IMR-90 (cell line): ENCODE data around the gene PRM3. TPM values are rescaled to one million over a fixed set of nuclear protein-coding genes. Genes with fewer than 3 reads are reported as not detected.

Experiments used
- ATAC-seq: fragments of 200-7000 bp; cut with Tn5 transposase; 2 replicates; pipeline ENCODE4 v1.9.1; 2020; ENCODE audit warnings: low read depth, mild to moderate bottlenecking, moderate library complexity
- BruUV-seq: library from RNA; stranded (reverse); fragments of 400-500 nt; replicated peaks from 2 replicates; lab custom pipeline; 2021; lab: Mats Ljungman, UMichigan
- CTCF ChIA-PET: fragments of 300-600 bp; formaldehyde crosslinking; extraction: SDS; loops from one replicate; lab custom pipeline; 2021; ENCODE audit warnings: antibody characterized with exemption; lab: Yijun Ruan, JAX
- POLR2A ChIA-PET: fragments of 300-600 bp; sonication (Branson Sonifier 250); formaldehyde crosslinking; loops from one replicate; lab custom pipeline; 2022; ENCODE audit warnings: antibody characterized with exemption; ENCODE audit not compliant: unreplicated experiment; lab: Charles Lee
- DNase-seq: peaks from one replicate; pipeline ENCODE4 v3.0.0; 2013
- H2AFZ ChIP-seq: replicated peaks from 2 replicates; pipeline ENCODE3; 2013; ENCODE audit warnings: low read length, mild to moderate bottlenecking; ENCODE audit not compliant: poor library complexity
- H2AK5ac ChIP-seq: 2 replicates; pipeline ENCODE4 v1.6.1; 2013; ENCODE audit warnings: low read depth, low read length, inconsistent platforms
- H2AK9ac ChIP-seq: replicated peaks from 2 replicates; pipeline ENCODE3; 2013; ENCODE audit warnings: mild to moderate bottlenecking, low read depth, low read length, moderate library complexity; ENCODE audit not compliant: poor library complexity
- H2BK120ac ChIP-seq: 2 replicates; pipeline ENCODE4 v1.6.1; 2013; ENCODE audit warnings: low read depth, low read length, inconsistent platforms
- H2BK15ac ChIP-seq: 3 replicates; pipeline ENCODE4 v1.6.1; 2013; ENCODE audit warnings: low read depth, low read length, inconsistent platforms
- H2BK20ac ChIP-seq: 2 replicates; pipeline ENCODE4 v1.6.1; 2013; ENCODE audit warnings: low read depth, mild to moderate bottlenecking, inconsistent platforms, low read length, moderate library complexity
- H2BK5ac ChIP-seq: 2 replicates; pipeline ENCODE4 v1.6.1; 2013; ENCODE audit warnings: mild to moderate bottlenecking, low read depth, low read length, inconsistent platforms; ENCODE audit not compliant: poor library complexity, severe bottlenecking
- H3K14ac ChIP-seq: replicated peaks from 2 replicates; pipeline ENCODE4 v1.6.1; 2013; ENCODE audit warnings: low read depth, low read length, inconsistent platforms
- H3K18ac ChIP-seq: 2 replicates; pipeline ENCODE4 v1.6.1; 2013; ENCODE audit warnings: low read depth, low read length, control low read depth
- H3K23ac ChIP-seq: 2 replicates; pipeline ENCODE4 v1.6.1; 2013; ENCODE audit warnings: low read depth, low read length, inconsistent platforms
- H3K27ac ChIP-seq: 2 replicates; pipeline ENCODE4 v1.5.1; 2013; ENCODE audit warnings: mild to moderate bottlenecking, control low read depth, low read length; ENCODE audit not compliant: insufficient read depth
- H3K27me3 ChIP-seq: 2 replicates; pipeline ENCODE4 v1.6.1; 2013; ENCODE audit warnings: low read length; ENCODE audit not compliant: control insufficient read depth, insufficient read depth
- H3K36me3 ChIP-seq: 2 replicates; pipeline ENCODE4 v1.6.1; 2013; ENCODE audit warnings: low read length, mixed read lengths; ENCODE audit not compliant: control insufficient read depth, insufficient read depth
- H3K4ac ChIP-seq: 2 replicates; pipeline ENCODE4 v1.6.1; 2013; ENCODE audit warnings: low read depth, low read length, inconsistent platforms
- H3K4me1 ChIP-seq: 2 replicates; pipeline ENCODE4 v1.6.1; 2013; ENCODE audit warnings: low read length, mixed read lengths; ENCODE audit not compliant: control insufficient read depth, insufficient read depth
- H3K4me2 ChIP-seq: 2 replicates; pipeline ENCODE4 v1.6.1; 2013; ENCODE audit warnings: low read depth, mild to moderate bottlenecking, control low read depth, low read length, moderate library complexity
- H3K4me3 ChIP-seq: 2 replicates; pipeline ENCODE4 v1.5.1; 2013; ENCODE audit warnings: low read depth, mild to moderate bottlenecking, control low read depth, low read length, moderate library complexity; ENCODE audit not compliant: insufficient read depth
- H3K56ac ChIP-seq: 2 replicates; pipeline ENCODE4 v1.6.1; 2013; ENCODE audit warnings: low read length, inconsistent platforms; ENCODE audit not compliant: insufficient read depth; ENCODE audit errors: extremely low read depth
- H3K79me1 ChIP-seq, 2 experiments: 2 replicates each; pipeline ENCODE4 v1.6.1; 2013; ENCODE audit warnings: low read length in 2 of 2, inconsistent platforms in 1 of 2, low read depth in 1 of 2
- H3K9ac ChIP-seq: 2 replicates; pipeline ENCODE4 v1.6.1; 2013; ENCODE audit warnings: low read depth, low read length, control low read depth
- H3K9me1 ChIP-seq: 2 replicates; pipeline ENCODE4 v1.6.1; 2013; ENCODE audit warnings: low read length, inconsistent platforms; ENCODE audit not compliant: insufficient read depth
- H3K9me3 ChIP-seq: 2 replicates; pipeline ENCODE4 v1.6.1; 2013; ENCODE audit warnings: low read length; ENCODE audit not compliant: control insufficient read depth, insufficient read depth
- H4K20me1 ChIP-seq: 2 replicates; pipeline ENCODE4 v1.6.1; 2013; ENCODE audit warnings: low read length, inconsistent platforms; ENCODE audit not compliant: insufficient read depth
- H4K5ac ChIP-seq: 2 replicates; pipeline ENCODE4 v1.6.1; 2013; ENCODE audit warnings: mild to moderate bottlenecking, low read depth, low read length, control low read depth
- H4K8ac ChIP-seq, 2 experiments: 2 replicates each; pipeline ENCODE4 v1.6.1; 2013; ENCODE audit warnings: low read depth in 2 of 2, low read length in 2 of 2, control low read depth in 1 of 2, inconsistent platforms in 1 of 2
- H4K91ac ChIP-seq: 2 replicates; pipeline ENCODE4 v1.6.1; 2013; ENCODE audit warnings: low read depth, low read length, inconsistent platforms; ENCODE audit not compliant: insufficient read depth
- BHLHE40 ChIP-seq: fragments of 150-350 bp; IDR thresholded peaks from 2 replicates; pipeline ENCODE4 v1.6.1; 2016; ENCODE audit warnings: mild to moderate bottlenecking, low read depth, low read length
- CEBPB ChIP-seq: IDR thresholded peaks from 2 replicates; pipeline ENCODE4 v1.6.1; 2012; ENCODE audit warnings: low read depth, low read length, improper control_type of control experiment
- CHD1 ChIP-seq: IDR thresholded peaks from 2 replicates; pipeline ENCODE4 v1.6.1; 2012; ENCODE audit warnings: low read depth, low read length, improper control_type of control experiment
- CTCF ChIP-seq: conservative IDR thresholded peaks from 2 replicates; pipeline ENCODE4 v1.5.1; 2012; ENCODE audit warnings: mild to moderate bottlenecking, low read depth, low read length, improper control_type of control experiment
- ELK1 ChIP-seq: fragments of 150-350 bp; IDR thresholded peaks from 2 replicates; pipeline ENCODE4 v1.6.1; 2016; ENCODE audit warnings: low read depth, mild to moderate bottlenecking, low read length, moderate library complexity, borderline replicate concordance
- FOS ChIP-seq: fragments of 150-350 bp; IDR thresholded peaks from 2 replicates; pipeline ENCODE4 v1.6.1; 2016; ENCODE audit warnings: low read depth, low read length
- MAFK ChIP-seq: IDR thresholded peaks from 2 replicates; pipeline ENCODE4 v1.6.1; 2012; ENCODE audit warnings: low read depth, low read length, improper control_type of control experiment
- MAZ ChIP-seq: IDR thresholded peaks from 2 replicates; pipeline ENCODE4 v1.6.1; 2012; ENCODE audit warnings: low read depth, mild to moderate bottlenecking, low read length, improper control_type of control experiment, moderate library complexity, borderline replicate concordance
- MXI1 ChIP-seq: IDR thresholded peaks from 2 replicates; pipeline ENCODE4 v1.6.1; 2012; ENCODE audit warnings: low read depth, mild to moderate bottlenecking, low read length, moderate library complexity, borderline replicate concordance
- NFE2L2 ChIP-seq: fragments of 150-350 bp; IDR thresholded peaks from 2 replicates; pipeline ENCODE4 v1.6.1; 2016; ENCODE audit warnings: low read depth, mild to moderate bottlenecking, low read length
- POLR2A ChIP-seq: IDR thresholded peaks from 2 replicates; pipeline ENCODE4 v1.6.1; 2012; ENCODE audit warnings: mild to moderate bottlenecking, low read depth, low read length
- RAD21 ChIP-seq: IDR thresholded peaks from 2 replicates; pipeline ENCODE4 v1.6.1; 2012; ENCODE audit warnings: low read length, improper control_type of control experiment
- RFX5 ChIP-seq: IDR thresholded peaks from 2 replicates; pipeline ENCODE4 v1.8.0; 2012; ENCODE audit warnings: low read depth, mild to moderate bottlenecking, low read length, moderate library complexity
- SMC3 ChIP-seq: fragments of 150-350 bp; IDR thresholded peaks from 2 replicates; pipeline ENCODE4 v1.6.1; 2016; ENCODE audit warnings: low read depth, mild to moderate bottlenecking, antibody characterized with exemption, low read length, moderate library complexity
- USF2 ChIP-seq: fragments of 150-350 bp; IDR thresholded peaks from 2 replicates; pipeline ENCODE4 v1.6.1; 2017; ENCODE audit warnings: mild to moderate bottlenecking, antibody characterized with exemption, low read length, low read depth
- WGBS, 2 experiments: methylation state at CpG; one replicate each; pipeline versions ENCODE4 v1.1.5 to v1.1.7; 2013; ENCODE audit warnings: missing lambda C conversion rate in 2 of 2; ENCODE audit not compliant: insufficient read length in 1 of 2; ENCODE audit errors: extremely low coverage in 2 of 2; 5-methylcytosine and 5-hydroxymethylcytosine counted together
- dilution Hi-C: fragments of 300-500 bp; cut with HindIII; formaldehyde crosslinking; loops from one replicate; pipeline ENCODE4 v1.14.3; 2018; ENCODE audit warnings: low sequenced_read_pairs; ENCODE audit not compliant: unreplicated experiment
- in situ Hi-C: fragments of 300-500 bp; cut with MboI; formaldehyde crosslinking; loops from 3 replicates; pipeline ENCODE4 v1.14.3; 2019; ENCODE audit warnings: low sequenced_read_pairs, inconsistent platforms, mixed read lengths
- intact Hi-C: fragments of 100-400 bp; cut with micrococcal nuclease; formaldehyde crosslinking; loops from 2 replicates; pipeline ENCODE4 v1.10.0; 2022
- polyA plus RNA-seq, 3 experiments: library from polyadenylated mRNA; depleted of rRNA; stranded (reverse); fragments of >200 nt; gene quantifications; 2 replicates each; pipeline ENCODE4 v1.2.3, GENCODE V29; 2012; ENCODE audit warnings: low replicate concordance in 1 of 3
- total RNA-seq: library from RNA; depleted of rRNA; stranded (reverse); fragments of >200 nt; gene quantifications from 2 replicates; pipeline ENCODE4 v1.2.3, GENCODE V29; 2012

Gene PRM3
- total and polyA plus RNA-seq, 2 of the 4 experiments (the other 2 are of a cell fraction) = not detected

- no TSS peak for BruUV-seq
- intact Hi-C loops = no loop called here
- no peaks in the 10 kb centered on the region for H4K20me1 ChIP-seq
- H3K36me3 ChIP-seq = no peaks in the 10 kb centered on the region
- H3K9ac ChIP-seq = no peak overlapping the region
- H3K4me2 ChIP-seq = no peak overlapping the region
- H3K79me1 ChIP-seq = no peaks in the 10 kb centered on the region
- H3K4me3 ChIP-seq = no peak overlapping the region
- H3K23ac ChIP-seq = no peak overlapping the region
- in situ Hi-C loops = no loop called here
- H2AFZ ChIP-seq = no peak overlapping the region
- CTCF ChIA-PET = interaction anchor here (1.6 kb wide), 1 partner anchor 20 kb away, joined by 3 read pairs; no protein-coding TSS in a partner anchor
- dilution Hi-C loops = no loop called here
- H2BK20ac ChIP-seq = no peak overlapping the region
- H4K91ac ChIP-seq = no peak overlapping the region
- H2BK120ac ChIP-seq = no peak overlapping the region
- 86% methylated on average over 2 of the region's 7 CpGs; no CpG with 5 or more reads in 1 of the 2 experiments for WGBS, 2 experiments
- DNase-seq = no peak
- POLR2A ChIA-PET = interaction anchor here (0.6 kb wide), 1 partner anchor 37 kb away, joined by 8 read pairs; no protein-coding TSS in a partner anchor
- H3K9me3 ChIP-seq = no peaks in the 10 kb centered on the region
- no peak overlapping the region for H3K4ac ChIP-seq
- H2BK15ac ChIP-seq = no peak overlapping the region
- no peaks in the 10 kb centered on the region for H3K9me1 ChIP-seq
- no peak for ATAC-seq
- H2AK9ac ChIP-seq = no peak overlapping the region
- H3K4me1 ChIP-seq = peaks cover 5% of the 10 kb centered on the region
- H4K8ac ChIP-seq = no peak overlapping the region
- no peak overlapping the region for H3K56ac ChIP-seq
- no peak overlapping the region for H2BK5ac ChIP-seq
- no peak overlapping the region for H4K5ac ChIP-seq
- no peak overlapping the region for H3K14ac ChIP-seq
- no peak overlapping the region for H3K27ac ChIP-seq
- H3K27me3 ChIP-seq = peaks cover 4% of the 10 kb centered on the region
- TF ChIP-seq NFE2L2 (no peak), CHD1 (no peak), USF2 (no peak), CEBPB (no peak), CTCF (no peak), FOS (no peak), MAZ (no peak), MAFK (no peak), SMC3 (no peak), RFX5 (no peak), BHLHE40 (no peak), POLR2A (no peak), RAD21 (no peak), ELK1 (no peak), MXI1 (no peak)
- no peak overlapping the region for H3K18ac ChIP-seq
- H2AK5ac ChIP-seq = no peak overlapping the region
Observed at GRCh38 chr16:11292076-11292748, 18.8 kb upstream of the PRM3 start.
